CD14-positive monocyte (primary cell): Measurements from ENCODE around the gene DDO. TPM values are rescaled to one million over a fixed set of nuclear protein-coding genes. Genes with fewer than 3 reads are reported as not detected.

ENCODE experiments used
- DNase-seq, 3 donors: peaks; one replicate each; pipeline ENCODE4 v3.0.0-alpha.2; 2011 to 2022
- H2AFZ ChIP-seq: 2 replicates; pipeline ENCODE4 v1.6.0; 2012; ENCODE audit warnings: mild to moderate bottlenecking, low read depth, low read length, inconsistent platforms; ENCODE audit not compliant: insufficient read depth, poor library complexity, severe bottlenecking
- H3K27ac ChIP-seq, 2 donors: 1 replicate in 1 of 2; 2 replicates in 1 of 2; pipeline ENCODE4 v1.5.1; 2012 to 2013; ENCODE audit warnings: low read length in 2 of 2, control low read depth in 1 of 2, inconsistent platforms in 1 of 2, low read depth in 1 of 2, mild to moderate bottlenecking in 1 of 2
- H3K27me3 ChIP-seq, 2 donors: one replicate each; pipeline versions ENCODE4 v1.6.0 to v1.6.1; 2011 to 2013; ENCODE audit warnings: low read length in 2 of 2; ENCODE audit not compliant: control insufficient read depth in 2 of 2, insufficient read depth in 2 of 2
- H3K36me3 ChIP-seq, 2 donors: replicated peaks in 1 of 2; 1 replicate in 1 of 2; 2 replicates in 1 of 2; pipeline versions ENCODE4 v1.5.1 to v1.6.1; 2012 to 2013; ENCODE audit warnings: low read length in 2 of 2, control low read depth in 1 of 2, inconsistent platforms in 1 of 2, mild to moderate bottlenecking in 1 of 2; ENCODE audit not compliant: insufficient read depth in 2 of 2, control insufficient read depth in 1 of 2
- H3K4me1 ChIP-seq, 2 donors: 1 replicate in 1 of 2; 2 replicates in 1 of 2; pipeline versions ENCODE4 v1.5.1 to v1.6.1; 2012 to 2013; ENCODE audit warnings: low read length in 2 of 2, control low read depth in 1 of 2, inconsistent platforms in 1 of 2, mild to moderate bottlenecking in 1 of 2, moderate library complexity in 1 of 2; ENCODE audit not compliant: insufficient read depth in 2 of 2, control insufficient read depth in 1 of 2
- H3K4me2 ChIP-seq: replicated peaks from 2 replicates; pipeline ENCODE3; 2012; ENCODE audit warnings: low read length, moderate library complexity, mild to moderate bottlenecking; ENCODE audit not compliant: poor library complexity, severe bottlenecking; ENCODE audit errors: extremely low read depth
- H3K4me3 ChIP-seq, 3 experiments: fragments of 200-600 bp in 1 of 3; sonication (generic) in 1 of 3; replicated peaks in 1 of 3; 1 replicate in 2 of 3; 2 replicates in 1 of 3; pipeline ENCODE4 v1.5.1; 2011 to 2013; ENCODE audit warnings: low read length in 3 of 3, mild to moderate bottlenecking in 3 of 3, control low read depth in 2 of 3, low read depth in 2 of 3, inconsistent platforms in 1 of 3, moderate library complexity in 1 of 3
- H3K79me2 ChIP-seq: 2 replicates; pipeline ENCODE4 v1.6.0; 2012; ENCODE audit warnings: mild to moderate bottlenecking, control low read depth, inconsistent platforms, low read length, moderate library complexity; ENCODE audit not compliant: insufficient read depth
- H3K9ac ChIP-seq: 2 replicates; pipeline ENCODE4 v1.6.0; 2017; ENCODE audit warnings: low read length, mild to moderate bottlenecking; ENCODE audit not compliant: insufficient read depth, poor library complexity, severe bottlenecking
- H3K9me3 ChIP-seq, 2 donors: replicated peaks in 1 of 2; 1 replicate in 1 of 2; 2 replicates in 1 of 2; pipeline versions ENCODE4 v1.5.1 to v1.6.1; 2012 to 2013; ENCODE audit warnings: low read length in 2 of 2, control low read depth in 1 of 2; ENCODE audit not compliant: control insufficient read depth in 1 of 2, insufficient read depth in 1 of 2
- H4K20me1 ChIP-seq: 2 replicates; pipeline ENCODE4 v1.6.0; 2012; ENCODE audit warnings: mild to moderate bottlenecking, low read length, control low read depth, moderate library complexity; ENCODE audit not compliant: insufficient read depth
- H3K27ac Mint-ChIP-seq, 7 donors: one replicate each; pipeline ENCODE4 v1.8.0; 2020; ENCODE audit warnings: mild to moderate bottlenecking in 7 of 7, mixed read lengths in 7 of 7, moderate library complexity in 6 of 7, inconsistent platforms in 2 of 7
- H3K27me3 Mint-ChIP-seq, 3 donors: one replicate each; pipeline ENCODE4 v1.8.0; 2021 to 2022; ENCODE audit warnings: low read depth in 3 of 3, mild to moderate bottlenecking in 3 of 3, mixed read lengths in 3 of 3, moderate library complexity in 3 of 3, inconsistent platforms in 1 of 3
- H3K36me3 Mint-ChIP-seq, 2 donors: one replicate each; pipeline ENCODE4 v1.8.0; 2020; ENCODE audit warnings: mixed read lengths in 2 of 2, inconsistent platforms in 1 of 2, mild to moderate bottlenecking in 1 of 2
- H3K4me1 Mint-ChIP-seq: one replicate; pipeline ENCODE4 v1.8.0; 2020; ENCODE audit warnings: mild to moderate bottlenecking, mixed read lengths
- H3K4me3 Mint-ChIP-seq, 2 donors: one replicate each; pipeline ENCODE4 v1.8.0; 2020; ENCODE audit warnings: mild to moderate bottlenecking in 2 of 2, mixed read lengths in 2 of 2, moderate library complexity in 1 of 2
- H3K9me3 Mint-ChIP-seq, 7 donors: one replicate each; pipeline ENCODE4 v1.8.0; 2020 to 2022; ENCODE audit warnings: mixed read lengths in 7 of 7, mild to moderate bottlenecking in 6 of 7, moderate library complexity in 6 of 7, inconsistent platforms in 2 of 7
- CTCF ChIP-seq: fragments of 200-600 bp; IDR thresholded peaks from one replicate; pipeline ENCODE4 v1.8.0; 2022; ENCODE audit warnings: antibody characterized with exemption, mild to moderate bottlenecking
- WGBS: methylation state at CpG from one replicate; pipeline ENCODE4 v1.1.5; 2013; ENCODE audit warnings: missing lambda C conversion rate; ENCODE audit not compliant: insufficient coverage; 5-methylcytosine and 5-hydroxymethylcytosine counted together
- intact Hi-C, 2 donors: fragments of 100-400 bp; cut with micrococcal nuclease; formaldehyde crosslinking; loops; one replicate each; pipeline versions ENCODE4 v1.15.0 to v1.15.1; 2023
- polyA plus RNA-seq, 3 donors: library from polyadenylated mRNA; depleted of rRNA in 1 of 3; unstranded in 2 of 3; stranded (reverse) in 1 of 3; fragments of 300-500 nt in 2 of 3; fragments of >200 nt in 1 of 3; fragmentation: Illumina TruSeq in 2 of 3; gene quantifications; 1 replicate in 2 of 3; 2 replicates in 1 of 3; pipeline ENCODE4 v1.2.3, GENCODE V29; 2012 to 2021

DDO gene
- polyA plus RNA-seq, 3 donors = 0.24 to 2.2 (median 0.95) TPM

- H3K27me3 Mint-ChIP-seq = peaks cover 0 to 4% (median 2%) of the 10 kb centered on the region in 3 donors
- Histone ChIP-seq H3K4me3 (no peak overlapping the region), H3K27ac (no peak overlapping the region), H2AFZ (no peak overlapping the region), H4K20me1 (no peaks in the 10 kb centered on the region), H3K9ac (no peak overlapping the region), H3K4me2 (no peak overlapping the region), H3K36me3 (no peaks in the 10 kb centered on the region), H3K4me1 (peaks cover 0 to 5% of the 10 kb centered on the region in 2 donors), H3K27me3 (no peaks in the 10 kb centered on the region), H3K9me3 (no peaks in the 10 kb centered on the region), H3K79me2 (no peaks in the 10 kb centered on the region)
- intact Hi-C loops = loop anchor here in 1 of 2 donors (5.0 to 10.0 kb wide), 2 partner anchors 360 to 867 kb away; no protein-coding TSS in a partner anchor
- TF ChIP-seq CTCF = no peak
- no peaks in the 10 kb centered on the region for H3K9me3 Mint-ChIP-seq
- H3K4me1 Mint-ChIP-seq = peaks cover 11% of the 10 kb centered on the region
- no peak overlapping the region for H3K4me3 Mint-ChIP-seq
- DNase-seq = no peak
- no peak overlapping the region for H3K27ac Mint-ChIP-seq
- H3K36me3 Mint-ChIP-seq = peaks cover 2 to 6% of the 10 kb centered on the region in 2 donors
- 96% methylated on average over 4 of the region's 4 CpGs for WGBS
Observed at GRCh38 chr6:110394409-110394808, 21.0 kb downstream of the DDO start.

GRCh38 chr6:110392727-110393126 lies 22.6 kb downstream of the DDO start:
- H3K27ac ChIP-seq = no peak overlapping the region
- peaks cover 2 to 6% of the 10 kb centered on the region in 2 donors for H3K36me3 Mint-ChIP-seq
- intact Hi-C loops = loop anchor here in 1 of 2 donors (5.0 to 10.0 kb wide), 2 partner anchors 358 to 865 kb away; no protein-coding TSS in a partner anchor
- H3K4me1 ChIP-seq = no peaks in the 10 kb centered on the region
- TF ChIP-seq CTCF = no peak
- H3K27me3 ChIP-seq = no peaks in the 10 kb centered on the region
- peaks cover 0 to 2% (median 2%) of the 10 kb centered on the region in 3 donors for H3K27me3 Mint-ChIP-seq
- peaks cover 2% of the 10 kb centered on the region for H3K4me1 Mint-ChIP-seq
- no peak for DNase-seq
- no peaks in the 10 kb centered on the region for H3K79me2 ChIP-seq
- no peaks in the 10 kb centered on the region for H3K9me3 ChIP-seq
- 94% methylated on average over 8 of the region's 9 CpGs for WGBS
- no peak overlapping the region for H3K4me2 ChIP-seq
- H2AFZ ChIP-seq = no peak overlapping the region
- no peaks in the 10 kb centered on the region for H3K9me3 Mint-ChIP-seq
- H3K4me3 ChIP-seq = no peak overlapping the region
- no peak overlapping the region for H3K4me3 Mint-ChIP-seq
- no peak overlapping the region for H3K27ac Mint-ChIP-seq
- no peaks in the 10 kb centered on the region for H3K36me3 ChIP-seq
- no peak overlapping the region for H3K9ac ChIP-seq
- no peaks in the 10 kb centered on the region for H4K20me1 ChIP-seq
